GM10266 (cell line): ENCODE results near the gene ADISSP.

Experiments used
- DNase-seq: peaks from one replicate; pipeline ENCODE4 v3.0.0; 2012; ENCODE audit errors: extremely low spot score
- CTCF ChIP-seq: IDR thresholded peaks from 2 replicates; pipeline ENCODE4 v1.5.1; 2012; ENCODE audit warnings: mild to moderate bottlenecking, low read depth; ENCODE audit not compliant: control insufficient read depth, insufficient read depth; ENCODE audit errors: missing control alignments

Gene ADISSP

GRCh38 chr20:3751675-3752385, 15.7 kb downstream of the ADISSP start:
- no peak for TF ChIP-seq CTCF
- DNase-seq = peak; percentile 72

GRCh38 chr20:3751305-3751674, 16.3 kb downstream of the ADISSP start:
- no peak for DNase-seq
- no peak for TF ChIP-seq CTCF

GRCh38 chr20:3749689-3750531, 17.6 kb downstream of the ADISSP start:
- TF ChIP-seq CTCF = peak; percentile 42
- DNase-seq = peak; percentile 86

GRCh38 chr20:3749087-3749688, 18.4 kb downstream of the ADISSP start:
- DNase-seq = no peak

GRCh38 chr20:3748073-3748472, 19.5 kb downstream of the ADISSP start:
- no peak for DNase-seq
- no peak for TF ChIP-seq CTCF

More at GRCh38 chr20:3749087-3749688, 18.4 kb downstream of the ADISSP start:
- no peak for TF ChIP-seq CTCF

GRCh38 chr20:3747471-3747870, 20.1 kb downstream of the ADISSP start:
- DNase-seq = no peak

More at GRCh38 chr20:3747471-3747870, 20.1 kb downstream of the ADISSP start:
- TF ChIP-seq CTCF = no peak
